ENCODE measurements around the gene CHTF18. TPM values are rescaled to one million over a fixed set of nuclear protein-coding genes. Genes with fewer than 3 reads are reported as not detected.

The CHTF18 gene
- polyA plus RNA-seq, 4 donors, result 5.6 to 24.6 (median 13.5) TPM

- 52 to 75% (median 73%) methylated on average over 17 to 19 of the region's 19 CpGs for WGBS, 3 donors
- H3K4me3 ChIP-seq (ENCODE audit: low read depth in 1 of 3, low read length in 3 of 3), result no peak overlapping the region
- H3K27ac ChIP-seq (ENCODE audit: low read depth in 1 of 3, low read length in 2 of 3), result no peak overlapping the region
- no peaks in the 10 kb centered on the region for H3K36me3 ChIP-seq (ENCODE audit: control insufficient read depth in 3 of 3, insufficient read depth in 2 of 3, low read depth in 1 of 3, low read length in 3 of 3)
- FAIRE-seq (no peak), DNase-seq (peak; percentile 5 to 26)
- H3K4me1 ChIP-seq (ENCODE audit: control insufficient read depth in 3 of 3, insufficient read depth in 2 of 3, low read depth in 1 of 3, low read length in 2 of 3), result no peaks in the 10 kb centered on the region
- no peaks in the 10 kb centered on the region for H3K27me3 ChIP-seq (ENCODE audit: control insufficient read depth in 3 of 3, insufficient read depth in 3 of 3, low read length in 3 of 3)
- H3K9me3 ChIP-seq (ENCODE audit: control insufficient read depth in 2 of 2, insufficient read depth in 1 of 2, low read depth in 1 of 2, low read length in 1 of 2), result peaks cover 0 to 14% of the 10 kb centered on the region in 2 donors
These were observed 53.6 kb downstream of the CHTF18 start for GRCh38 chr16:842061-842476.

GRCh38 chr16:842711-843560 is 54.5 kb downstream of the CHTF18 start:
- Histone ChIP-seq H3K36me3 (ENCODE audit: control insufficient read depth in 3 of 3, insufficient read depth in 2 of 3, low read depth in 1 of 3, low read length in 3 of 3) (no peaks in the 10 kb centered on the region), H3K27ac (ENCODE audit: low read depth in 1 of 3, low read length in 2 of 3) (peak overlapping the region in 1 of 3 donors; percentile 21), H3K4me3 (ENCODE audit: low read depth in 1 of 3, low read length in 3 of 3) (no peak overlapping the region), H3K27me3 (ENCODE audit: control insufficient read depth in 3 of 3, insufficient read depth in 3 of 3, low read length in 3 of 3) (no peaks in the 10 kb centered on the region), H3K4me1 (ENCODE audit: control insufficient read depth in 3 of 3, insufficient read depth in 2 of 3, low read depth in 1 of 3, low read length in 2 of 3) (no peaks in the 10 kb centered on the region), H3K9me3 (ENCODE audit: control insufficient read depth in 2 of 2, insufficient read depth in 1 of 2, low read depth in 1 of 2, low read length in 1 of 2) (peaks cover 0 to 22% of the 10 kb centered on the region in 2 donors)
- WGBS, 3 donors, result 72 to 82% (median 76%) methylated on average over 33 of the region's 33 CpGs
- no peak for FAIRE-seq
- DNase-seq, result no peak

- 84 to 93% (median 89%) methylated on average over 19 to 20 of the region's 20 CpGs for WGBS, 3 donors
- H3K9me3 ChIP-seq (ENCODE audit: control insufficient read depth in 2 of 2, insufficient read depth in 1 of 2, low read depth in 1 of 2, low read length in 1 of 2), result peaks cover 0 to 31% of the 10 kb centered on the region in 2 donors
- FAIRE-seq (no peak), DNase-seq (no peak)
- H3K36me3 ChIP-seq (ENCODE audit: control insufficient read depth in 3 of 3, insufficient read depth in 2 of 3, low read depth in 1 of 3, low read length in 3 of 3), result no peaks in the 10 kb centered on the region
- H3K4me1 ChIP-seq (ENCODE audit: control insufficient read depth in 3 of 3, insufficient read depth in 2 of 3, low read depth in 1 of 3, low read length in 2 of 3), result no peaks in the 10 kb centered on the region
- H3K27me3 ChIP-seq (ENCODE audit: control insufficient read depth in 3 of 3, insufficient read depth in 3 of 3, low read length in 3 of 3), result no peaks in the 10 kb centered on the region
- H3K27ac ChIP-seq (ENCODE audit: low read depth in 1 of 3, low read length in 2 of 3), result no peak overlapping the region
- no peak overlapping the region for H3K4me3 ChIP-seq (ENCODE audit: low read depth in 1 of 3, low read length in 3 of 3)
These were observed 55.4 kb downstream of the CHTF18 start for GRCh38 chr16:843771-844170.

DNA sequence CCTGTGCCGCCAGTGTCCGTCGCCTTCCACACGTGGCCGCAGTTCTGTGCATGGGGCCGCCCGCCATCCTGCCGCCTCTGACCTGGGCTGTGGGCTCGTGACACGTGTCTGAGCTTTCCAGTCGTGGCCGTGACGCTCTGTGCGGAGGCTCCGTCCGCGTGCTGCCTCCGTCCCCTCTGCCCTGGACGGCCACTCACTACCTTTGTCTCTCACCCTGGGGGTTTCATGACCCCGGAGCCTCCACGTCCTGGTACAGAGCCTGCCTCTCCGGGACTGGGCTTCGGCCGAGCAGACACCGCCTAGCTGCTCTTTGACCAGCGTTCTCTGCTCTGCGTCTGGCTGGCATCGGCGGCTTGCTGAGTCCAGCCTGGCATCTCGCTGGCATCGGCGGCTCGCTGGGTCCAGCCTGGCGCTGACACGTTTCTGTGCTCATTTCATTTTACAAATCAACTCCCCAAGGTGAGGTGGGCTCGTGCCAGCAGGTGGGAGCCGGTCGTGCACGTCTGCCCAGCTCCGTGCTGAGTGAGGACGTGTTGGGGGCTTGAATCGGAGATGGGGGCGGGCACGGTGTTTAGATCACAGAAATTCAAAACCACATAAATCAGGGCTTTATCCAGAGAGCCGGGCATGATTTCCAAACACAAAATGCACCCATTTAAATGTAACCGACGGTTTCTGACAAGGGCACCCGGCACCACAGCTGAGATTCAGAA is 56.4 kb downstream of the CHTF18 start:
- WGBS, 3 donors, result 92 to 94% (median 93%) methylated on average over 48 of the region's 48 CpGs
- no peak overlapping the region for H3K4me3 ChIP-seq (ENCODE audit: low read depth in 1 of 3, low read length in 3 of 3)
- DNase-seq (no peak), FAIRE-seq (no peak)
- H3K4me1 ChIP-seq (ENCODE audit: control insufficient read depth in 3 of 3, insufficient read depth in 2 of 3, low read depth in 1 of 3, low read length in 2 of 3), result no peaks in the 10 kb centered on the region
- no peaks in the 10 kb centered on the region for H3K36me3 ChIP-seq (ENCODE audit: control insufficient read depth in 3 of 3, insufficient read depth in 2 of 3, low read depth in 1 of 3, low read length in 3 of 3)
- peaks cover 0 to 39% of the 10 kb centered on the region in 2 donors for H3K9me3 ChIP-seq (ENCODE audit: control insufficient read depth in 2 of 2, insufficient read depth in 1 of 2, low read depth in 1 of 2, low read length in 1 of 2)
- H3K27ac ChIP-seq (ENCODE audit: low read depth in 1 of 3, low read length in 2 of 3), result no peak overlapping the region
- no peaks in the 10 kb centered on the region for H3K27me3 ChIP-seq (ENCODE audit: control insufficient read depth in 3 of 3, insufficient read depth in 3 of 3, low read length in 3 of 3)

GRCh38 chr16:845351-845745 is 56.9 kb downstream of the CHTF18 start:
- H3K36me3 ChIP-seq (ENCODE audit: control insufficient read depth in 3 of 3, insufficient read depth in 2 of 3, low read depth in 1 of 3, low read length in 3 of 3), result no peaks in the 10 kb centered on the region
- FAIRE-seq (no peak), DNase-seq (no peak)
- 71 to 82% (median 78%) methylated on average over 26 of the region's 26 CpGs for WGBS, 3 donors
- no peaks in the 10 kb centered on the region for H3K4me1 ChIP-seq (ENCODE audit: control insufficient read depth in 3 of 3, insufficient read depth in 2 of 3, low read depth in 1 of 3, low read length in 2 of 3)
- no peak overlapping the region for H3K27ac ChIP-seq (ENCODE audit: low read depth in 1 of 3, low read length in 2 of 3)
- no peak overlapping the region for H3K4me3 ChIP-seq (ENCODE audit: low read depth in 1 of 3, low read length in 3 of 3)
- no peaks in the 10 kb centered on the region for H3K27me3 ChIP-seq (ENCODE audit: control insufficient read depth in 3 of 3, insufficient read depth in 3 of 3, low read length in 3 of 3)
- H3K9me3 ChIP-seq (ENCODE audit: control insufficient read depth in 2 of 2, insufficient read depth in 1 of 2, low read depth in 1 of 2, low read length in 1 of 2), result peaks cover 0 to 44% of the 10 kb centered on the region in 2 donors

DNA sequence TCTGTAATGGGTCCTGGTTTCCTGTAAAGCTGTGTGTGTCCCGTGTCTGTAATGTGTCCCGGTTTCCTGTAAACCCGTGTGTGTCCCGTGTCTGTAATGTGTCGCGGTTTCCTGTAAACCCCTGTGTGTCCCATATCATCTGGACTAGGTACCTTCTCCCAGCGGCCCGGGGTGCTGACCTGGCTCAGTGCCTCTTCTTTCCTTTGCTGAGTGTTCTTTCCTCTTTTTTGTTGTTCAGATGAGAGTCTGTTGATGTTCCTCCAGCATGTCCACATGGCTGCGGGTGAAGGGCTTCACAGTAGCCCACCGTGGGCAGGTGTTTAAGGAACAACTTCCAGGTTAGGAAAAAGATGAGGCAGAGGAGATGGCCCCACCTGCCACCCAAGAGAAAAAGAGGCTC is 58.7 kb downstream of the CHTF18 start:
- 90 to 95% (median 91%) methylated on average over 10 of the region's 10 CpGs for WGBS, 3 donors
- FAIRE-seq, result no peak
- peaks cover 0 to 62% of the 10 kb centered on the region in 2 donors for H3K9me3 ChIP-seq (ENCODE audit: control insufficient read depth in 2 of 2, insufficient read depth in 1 of 2, low read depth in 1 of 2, low read length in 1 of 2)
- no peaks in the 10 kb centered on the region for H3K4me1 ChIP-seq (ENCODE audit: control insufficient read depth in 3 of 3, insufficient read depth in 2 of 3, low read depth in 1 of 3, low read length in 2 of 3)
- no peak for DNase-seq
- H3K27me3 ChIP-seq (ENCODE audit: control insufficient read depth in 3 of 3, insufficient read depth in 3 of 3, low read length in 3 of 3), result no peaks in the 10 kb centered on the region
- H3K4me3 ChIP-seq (ENCODE audit: low read depth in 1 of 3, low read length in 3 of 3), result no peak overlapping the region
- no peak overlapping the region for H3K27ac ChIP-seq (ENCODE audit: low read depth in 1 of 3, low read length in 2 of 3)
- no peaks in the 10 kb centered on the region for H3K36me3 ChIP-seq (ENCODE audit: control insufficient read depth in 3 of 3, insufficient read depth in 2 of 3, low read depth in 1 of 3, low read length in 3 of 3)

Other genes starting within 250 kb of the CHTF18 start
- gene PRR35, start 228.2 kb upstream of the CHTF18 start, polyA plus RNA-seq, result not detected
- gene NHLRC4, start 221.6 kb upstream of the CHTF18 start, polyA plus RNA-seq, result 1 to 10 TPM in 1 of 4 donors, under 1 TPM in 2, not detected in 1; 0.45 to 2.2 (median 0.79) TPM
- gene PIGQ, start 218.7 kb upstream of the CHTF18 start, polyA plus RNA-seq, result 10 to 100 TPM; 21.3 to 43.5 (median 28.0) TPM
- 10 to 100 TPM; 28.9 to 49.0 (median 34.6) TPM for gene RAB40C, start 198.6 kb upstream of the CHTF18 start, polyA plus RNA-seq
- gene WFIKKN1, start 157.6 kb upstream of the CHTF18 start, polyA plus RNA-seq, result 1 to 10 TPM in 3 of 4 donors, under 1 TPM in 1; 0.60 to 7.6 (median 3.6) TPM
- 100 to 1,000 TPM in 3 of 4 donors, 10 to 100 TPM in 1; 54.4 to 135 (median 113) TPM for gene METTL26, start 152.3 kb upstream of the CHTF18 start, polyA plus RNA-seq
- 100 to 1,000 TPM in 3 of 4 donors, 10 to 100 TPM in 1; 43.4 to 279 (median 166) TPM for gene MCRIP2, start 146.8 kb upstream of the CHTF18 start, polyA plus RNA-seq
- gene WDR90, start 139.3 kb upstream of the CHTF18 start, polyA plus RNA-seq, result 10 to 100 TPM; 15.7 to 36.5 (median 25.6) TPM
- 100 to 1,000 TPM in 3 of 4 donors, 10 to 100 TPM in 1; 89.3 to 207 (median 159) TPM for gene RHOT2, start 120.5 kb upstream of the CHTF18 start, polyA plus RNA-seq
- gene RHBDL1, start 112.9 kb upstream of the CHTF18 start, polyA plus RNA-seq, result 1 to 10 TPM; 2.7 to 6.2 (median 4.7) TPM
- gene STUB1, start 108.2 kb upstream of the CHTF18 start, polyA plus RNA-seq, result 100 to 1,000 TPM in 3 of 4 donors, 10 to 100 TPM in 1; 66.2 to 122 (median 118) TPM
- gene JMJD8, start 104.3 kb upstream of the CHTF18 start, polyA plus RNA-seq, result 10 to 100 TPM; 23.0 to 46.2 (median 31.9) TPM
- 10 to 100 TPM in 1 of 4 donors, 1 to 10 TPM in 3; 5.4 to 11.7 (median 9.3) TPM for gene WDR24, start 98.2 kb upstream of the CHTF18 start, polyA plus RNA-seq
- gene FBXL16, start 82.8 kb upstream of the CHTF18 start, polyA plus RNA-seq, result 1 to 10 TPM in 3 of 4 donors, under 1 TPM in 1; 0.81 to 3.4 (median 1.2) TPM
- 10 to 100 TPM in 2 of 4 donors, 1 to 10 TPM in 2; 4.9 to 14.1 (median 9.3) TPM for gene METRN, start 73.5 kb upstream of the CHTF18 start, polyA plus RNA-seq
- gene ANTKMT, start 67.5 kb upstream of the CHTF18 start, polyA plus RNA-seq, result 10 to 100 TPM; 23.0 to 55.5 (median 38.1) TPM
- gene CCDC78, start 62.2 kb upstream of the CHTF18 start, polyA plus RNA-seq, result 1 to 10 TPM in 1 of 4 donors, under 1 TPM in 2, not detected in 1; 0.72 to 1.6 (median 0.95) TPM
- 1 to 10 TPM; 1.4 to 4.8 (median 3.4) TPM for gene HAGHL, start 61.5 kb upstream of the CHTF18 start, polyA plus RNA-seq
- gene CIAO3, start 47.6 kb upstream of the CHTF18 start, polyA plus RNA-seq, result 10 to 100 TPM; 32.5 to 68.0 (median 44.7) TPM
- gene MSLN, start 27.9 kb upstream of the CHTF18 start, polyA plus RNA-seq, result 10 to 100 TPM in 1 of 4 donors, 1 to 10 TPM in 3; 1.3 to 29.7 (median 4.5) TPM
- gene RPUSD1, start 239 bp upstream of the CHTF18 start, polyA plus RNA-seq, result 10 to 100 TPM; 17.6 to 26.2 (median 21.6) TPM
- gene GNG13, start 12.1 kb downstream of the CHTF18 start, polyA plus RNA-seq, result 1 to 10 TPM in 2 of 4 donors, under 1 TPM in 2; 0.73 to 3.0 (median 1.9) TPM
- gene LMF1, start 182.4 kb downstream of the CHTF18 start, polyA plus RNA-seq, result 10 to 100 TPM in 1 of 4 donors, 1 to 10 TPM in 3; 8.2 to 18.0 (median 9.2) TPM
- 1 to 10 TPM in 2 of 4 donors, under 1 TPM in 1, not detected in 1; 0.27 to 2.1 (median 1.0) TPM for gene SOX8, start 193.2 kb downstream of the CHTF18 start, polyA plus RNA-seq

Measured in small intestine (tissue), 7 donors.